ENCODE results near the gene CCDC50.
A peak's percentile ranks its signal among the peaks of the same experiment; 100 is the strongest.

Gene CCDC50

GRCh38 chr3:191328962-191329653 is at the start of gene CCDC50:
Gene CCDC50, plus strand, starts transcription at chr3:191329394. Its CDS starts 281 bp downstream, at chr3:191329675.
- no peaks in the 10 kb centered on the region for H3K36me3 ChIP-seq (ENCODE audit: control insufficient read depth in 2 of 2, insufficient read depth in 2 of 2, low read length in 2 of 2)
- H3K9me3 ChIP-seq (ENCODE audit: control insufficient read depth in 2 of 2, low read length in 2 of 2) = no peaks in the 10 kb centered on the region
- H3K4me3 ChIP-seq (ENCODE audit: low read length in 2 of 2) = peak within 1 kb of the TSS; percentile 74 to 88
- H3K27me3 ChIP-seq (ENCODE audit: control insufficient read depth in 1 of 2, insufficient read depth in 2 of 2, low read length in 2 of 2) = no peaks in the 10 kb centered on the region
- H3K4me1 ChIP-seq (ENCODE audit: control insufficient read depth, insufficient read depth, low read length) = no peaks in the 10 kb centered on the region
- peak within 1 kb of the TSS; percentile 77 to 84 for H3K9ac ChIP-seq (ENCODE audit: low read length in 2 of 2)
- peak within 1 kb of the TSS; percentile 79 for H3K27ac ChIP-seq (ENCODE audit: low read length)

GRCh38 chr3:191280111-191280510 is 49.1 kb upstream of the CCDC50 start:
- H3K36me3 ChIP-seq (ENCODE audit: control insufficient read depth in 2 of 2, insufficient read depth in 2 of 2, low read length in 2 of 2) = no peaks in the 10 kb centered on the region
- H3K4me3 ChIP-seq (ENCODE audit: low read length in 2 of 2) = no peak overlapping the region
- H3K9ac ChIP-seq (ENCODE audit: low read length in 2 of 2) = no peak overlapping the region
- H3K27ac ChIP-seq (ENCODE audit: low read length) = no peak overlapping the region
- H3K4me1 ChIP-seq (ENCODE audit: control insufficient read depth, insufficient read depth, low read length) = no peaks in the 10 kb centered on the region
- no peaks in the 10 kb centered on the region for H3K9me3 ChIP-seq (ENCODE audit: control insufficient read depth in 2 of 2, low read length in 2 of 2)
- no peaks in the 10 kb centered on the region for H3K27me3 ChIP-seq (ENCODE audit: control insufficient read depth in 1 of 2, insufficient read depth in 2 of 2, low read length in 2 of 2)

DNA sequence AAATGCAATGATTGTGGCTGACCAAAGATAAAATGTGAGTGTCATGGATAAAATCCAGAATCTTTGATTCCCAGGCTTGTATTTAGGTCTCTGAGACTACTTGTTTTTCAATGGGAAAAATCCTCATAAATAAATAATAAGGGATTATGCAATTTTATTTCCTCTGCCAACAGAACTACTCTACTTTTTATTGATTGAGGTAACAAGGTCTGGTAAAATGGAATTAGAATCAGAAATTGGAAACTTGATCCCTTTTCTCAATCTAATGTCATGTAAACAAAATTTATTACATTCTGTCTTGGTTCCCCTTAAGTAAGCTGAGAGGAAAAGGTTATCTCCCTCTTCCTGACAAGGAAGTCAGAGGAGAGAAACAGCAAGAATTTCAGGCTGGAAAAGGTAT is 48.3 kb upstream of the CCDC50 start:
- H3K9me3 ChIP-seq (ENCODE audit: control insufficient read depth in 2 of 2, low read length in 2 of 2) = no peaks in the 10 kb centered on the region
- no peak overlapping the region for H3K4me3 ChIP-seq (ENCODE audit: low read length in 2 of 2)
- H3K9ac ChIP-seq (ENCODE audit: low read length in 2 of 2) = no peak overlapping the region
- H3K4me1 ChIP-seq (ENCODE audit: control insufficient read depth, insufficient read depth, low read length) = no peaks in the 10 kb centered on the region
- H3K36me3 ChIP-seq (ENCODE audit: control insufficient read depth in 2 of 2, insufficient read depth in 2 of 2, low read length in 2 of 2) = no peaks in the 10 kb centered on the region
- no peaks in the 10 kb centered on the region for H3K27me3 ChIP-seq (ENCODE audit: control insufficient read depth in 1 of 2, insufficient read depth in 2 of 2, low read length in 2 of 2)
- no peak overlapping the region for H3K27ac ChIP-seq (ENCODE audit: low read length)

GRCh38 chr3:191282251-191283185 is 46.7 kb upstream of the CCDC50 start:
- H3K9ac ChIP-seq (ENCODE audit: low read length in 2 of 2) = no peak overlapping the region
- no peaks in the 10 kb centered on the region for H3K9me3 ChIP-seq (ENCODE audit: control insufficient read depth in 2 of 2, low read length in 2 of 2)
- H3K4me1 ChIP-seq (ENCODE audit: control insufficient read depth, insufficient read depth, low read length) = no peaks in the 10 kb centered on the region
- H3K27me3 ChIP-seq (ENCODE audit: control insufficient read depth in 1 of 2, insufficient read depth in 2 of 2, low read length in 2 of 2) = no peaks in the 10 kb centered on the region
- H3K27ac ChIP-seq (ENCODE audit: low read length) = no peak overlapping the region
- no peak overlapping the region for H3K4me3 ChIP-seq (ENCODE audit: low read length in 2 of 2)
- H3K36me3 ChIP-seq (ENCODE audit: control insufficient read depth in 2 of 2, insufficient read depth in 2 of 2, low read length in 2 of 2) = no peaks in the 10 kb centered on the region

DNA sequence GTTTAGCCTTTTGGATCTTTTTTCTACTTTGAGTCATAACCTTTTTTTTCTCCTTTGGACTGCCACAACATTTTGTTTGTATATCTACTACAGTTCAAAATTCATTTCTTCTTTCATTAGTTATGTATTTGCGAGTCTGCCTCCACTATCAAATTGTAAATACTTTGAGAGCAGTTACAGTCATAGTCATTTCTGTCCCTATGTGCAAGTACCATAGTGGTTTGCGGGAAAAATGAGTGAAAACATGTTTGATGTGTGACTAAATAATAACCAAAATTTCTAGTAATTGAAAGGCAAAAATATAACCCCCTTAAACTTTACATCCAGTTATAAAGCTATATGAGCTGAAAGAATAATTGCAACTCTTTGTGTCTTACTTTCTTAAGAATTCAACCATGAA is 45.8 kb upstream of the CCDC50 start:
- Histone ChIP-seq H3K9ac (ENCODE audit: low read length in 2 of 2) (no peak overlapping the region), H3K9me3 (ENCODE audit: control insufficient read depth in 2 of 2, low read length in 2 of 2) (no peaks in the 10 kb centered on the region), H3K36me3 (ENCODE audit: control insufficient read depth in 2 of 2, insufficient read depth in 2 of 2, low read length in 2 of 2) (no peaks in the 10 kb centered on the region), H3K4me3 (ENCODE audit: low read length in 2 of 2) (no peak overlapping the region), H3K27me3 (ENCODE audit: control insufficient read depth in 1 of 2, insufficient read depth in 2 of 2, low read length in 2 of 2) (no peaks in the 10 kb centered on the region), H3K4me1 (ENCODE audit: control insufficient read depth, insufficient read depth, low read length) (no peaks in the 10 kb centered on the region), H3K27ac (ENCODE audit: low read length) (no peak overlapping the region)

GRCh38 chr3:191290311-191291025 is 38.7 kb upstream of the CCDC50 start:
- Histone ChIP-seq H3K4me3 (ENCODE audit: low read length in 2 of 2) (no peak overlapping the region), H3K36me3 (ENCODE audit: control insufficient read depth in 2 of 2, insufficient read depth in 2 of 2, low read length in 2 of 2) (no peaks in the 10 kb centered on the region), H3K27ac (ENCODE audit: low read length) (no peak overlapping the region), H3K4me1 (ENCODE audit: control insufficient read depth, insufficient read depth, low read length) (no peaks in the 10 kb centered on the region), H3K9me3 (ENCODE audit: control insufficient read depth in 2 of 2, low read length in 2 of 2) (no peaks in the 10 kb centered on the region), H3K9ac (ENCODE audit: low read length in 2 of 2) (no peak overlapping the region), H3K27me3 (ENCODE audit: control insufficient read depth in 1 of 2, insufficient read depth in 2 of 2, low read length in 2 of 2) (no peaks in the 10 kb centered on the region)

GRCh38 chr3:191292243-191293015 is 36.8 kb upstream of the CCDC50 start:
- no peaks in the 10 kb centered on the region for H3K4me1 ChIP-seq (ENCODE audit: control insufficient read depth, insufficient read depth, low read length)
- H3K36me3 ChIP-seq (ENCODE audit: control insufficient read depth in 2 of 2, insufficient read depth in 2 of 2, low read length in 2 of 2) = no peaks in the 10 kb centered on the region
- H3K9me3 ChIP-seq (ENCODE audit: control insufficient read depth in 2 of 2, low read length in 2 of 2) = no peaks in the 10 kb centered on the region
- no peaks in the 10 kb centered on the region for H3K27me3 ChIP-seq (ENCODE audit: control insufficient read depth in 1 of 2, insufficient read depth in 2 of 2, low read length in 2 of 2)
- no peak overlapping the region for H3K9ac ChIP-seq (ENCODE audit: low read length in 2 of 2)
- no peak overlapping the region for H3K27ac ChIP-seq (ENCODE audit: low read length)
- no peak overlapping the region for H3K4me3 ChIP-seq (ENCODE audit: low read length in 2 of 2)

GRCh38 chr3:191294291-191294690 is 34.9 kb upstream of the CCDC50 start:
- no peak overlapping the region for H3K9ac ChIP-seq (ENCODE audit: low read length in 2 of 2)
- H3K9me3 ChIP-seq (ENCODE audit: control insufficient read depth in 2 of 2, low read length in 2 of 2) = no peaks in the 10 kb centered on the region
- H3K27me3 ChIP-seq (ENCODE audit: control insufficient read depth in 1 of 2, insufficient read depth in 2 of 2, low read length in 2 of 2) = no peaks in the 10 kb centered on the region
- H3K36me3 ChIP-seq (ENCODE audit: control insufficient read depth in 2 of 2, insufficient read depth in 2 of 2, low read length in 2 of 2) = no peaks in the 10 kb centered on the region
- H3K4me3 ChIP-seq (ENCODE audit: low read length in 2 of 2) = no peak overlapping the region
- no peaks in the 10 kb centered on the region for H3K4me1 ChIP-seq (ENCODE audit: control insufficient read depth, insufficient read depth, low read length)
- no peak overlapping the region for H3K27ac ChIP-seq (ENCODE audit: low read length)

DNA sequence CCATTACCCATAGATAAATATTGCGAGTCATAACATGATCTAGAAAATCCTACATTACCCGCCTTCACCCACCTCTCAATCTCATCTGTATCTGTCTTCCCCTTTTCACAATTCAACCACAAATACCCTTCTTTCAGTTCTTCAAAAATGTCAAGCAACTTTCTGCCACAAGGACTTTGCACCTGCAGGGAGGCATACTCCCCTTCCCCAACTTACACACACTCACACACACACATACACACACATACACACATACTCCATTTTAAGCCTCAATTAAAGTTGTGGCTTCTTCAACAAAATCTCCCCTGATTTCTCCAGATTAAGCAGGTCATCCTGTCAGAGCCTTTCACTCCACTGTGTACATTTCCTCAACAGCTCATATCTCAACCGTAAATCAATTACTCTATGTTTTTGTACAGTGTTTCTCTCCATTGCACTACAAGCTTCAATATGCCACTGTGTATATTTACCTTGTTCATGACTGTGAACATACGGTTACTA is 33.1 kb upstream of the CCDC50 start:
- Histone ChIP-seq H3K4me3 (ENCODE audit: low read length in 2 of 2) (no peak overlapping the region), H3K36me3 (ENCODE audit: control insufficient read depth in 2 of 2, insufficient read depth in 2 of 2, low read length in 2 of 2) (no peaks in the 10 kb centered on the region), H3K27me3 (ENCODE audit: control insufficient read depth in 1 of 2, insufficient read depth in 2 of 2, low read length in 2 of 2) (no peaks in the 10 kb centered on the region), H3K9me3 (ENCODE audit: control insufficient read depth in 2 of 2, low read length in 2 of 2) (no peaks in the 10 kb centered on the region), H3K27ac (ENCODE audit: low read length) (no peak overlapping the region), H3K9ac (ENCODE audit: low read length in 2 of 2) (no peak overlapping the region), H3K4me1 (ENCODE audit: control insufficient read depth, insufficient read depth, low read length) (no peaks in the 10 kb centered on the region)

DNA sequence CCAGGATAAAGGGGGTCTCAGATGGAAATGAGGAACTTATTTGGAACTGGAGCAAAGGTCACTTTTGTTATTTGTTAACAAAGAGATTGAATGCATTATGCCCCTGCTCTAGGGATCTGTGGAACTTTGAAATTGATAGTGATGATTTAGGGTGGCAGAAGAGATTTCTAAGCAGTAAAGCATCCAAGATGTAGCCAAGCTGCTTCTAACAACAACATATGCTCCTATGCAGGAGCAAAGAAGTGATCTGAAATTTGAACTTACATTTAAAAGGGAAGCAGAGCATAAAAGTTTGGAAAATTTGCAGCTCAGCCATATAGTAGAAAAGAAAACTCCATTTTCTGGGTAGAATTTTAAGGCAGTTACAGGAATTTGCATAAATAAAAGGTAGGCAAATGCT is 30.3 kb upstream of the CCDC50 start:
- Histone ChIP-seq H3K27ac (ENCODE audit: low read length) (no peak overlapping the region), H3K4me3 (ENCODE audit: low read length in 2 of 2) (no peak overlapping the region), H3K9ac (ENCODE audit: low read length in 2 of 2) (no peak overlapping the region), H3K4me1 (ENCODE audit: control insufficient read depth, insufficient read depth, low read length) (no peaks in the 10 kb centered on the region), H3K9me3 (ENCODE audit: control insufficient read depth in 2 of 2, low read length in 2 of 2) (no peaks in the 10 kb centered on the region), H3K36me3 (ENCODE audit: control insufficient read depth in 2 of 2, insufficient read depth in 2 of 2, low read length in 2 of 2) (no peaks in the 10 kb centered on the region), H3K27me3 (ENCODE audit: control insufficient read depth in 1 of 2, insufficient read depth in 2 of 2, low read length in 2 of 2) (no peaks in the 10 kb centered on the region)
